ENCODE data around the gene ARL8A. TPM values are rescaled to one million over a fixed set of nuclear protein-coding genes. Genes with fewer than 3 reads are reported as not detected.
"Not testable (repeated sequence)": the region's sequence is repeated elsewhere in the genome, so short reads cannot be mapped to it uniquely, and the experiment has no call there.

The ARL8A gene
- total RNA-seq (2014; rRNA removed; shearing (Covaris generic)), result 21.9 and 29.0 TPM in 2 replicates

GRCh38 chr1:202144402-202145067, at the start of gene ARL8A:
TSS of gene ARL8A (minus strand) at chr1:202144737. CDS start at chr1:202144572, 165 bp downstream.
- DNase-seq (ENCODE audit: low read depth), result peak; percentile 77

- no peak for DNase-seq (ENCODE audit: low read depth)
Measured at GRCh38 chr1:202194328-202194648, 49.8 kb upstream of the ARL8A start.

- DNase-seq (ENCODE audit: low read depth), result peak; percentile 27
Measured at GRCh38 chr1:202193614-202194327, 49.2 kb upstream of the ARL8A start, which contains the start of gene LGR6. TSS of gene LGR6 (plus strand) at chr1:202193799. CDS start at chr1:202193990, 191 bp downstream.

GRCh38 chr1:202192770-202193613, 48.5 kb upstream of the ARL8A start:
- peak; percentile 73 for DNase-seq (ENCODE audit: low read depth)

GRCh38 chr1:202191391-202191790, 46.9 kb upstream of the ARL8A start:
- DNase-seq (ENCODE audit: low read depth), result not testable (repeated sequence)

GRCh38 chr1:202189918-202190715, 45.6 kb upstream of the ARL8A start:
- DNase-seq (ENCODE audit: low read depth), result peak; percentile 46

- peak; percentile 71 for DNase-seq (ENCODE audit: low read depth)
Measured at GRCh38 chr1:202189001-202189790, 44.7 kb upstream of the ARL8A start.

- no peak for DNase-seq (ENCODE audit: low read depth)
Measured at GRCh38 chr1:202187697-202188407, 43.3 kb upstream of the ARL8A start.

GRCh38 chr1:202187041-202187671, 42.6 kb upstream of the ARL8A start:
- DNase-seq (ENCODE audit: low read depth), result no peak

GRCh38 chr1:202186327-202186726, 41.8 kb upstream of the ARL8A start:
- DNase-seq (ENCODE audit: low read depth), result no peak

- peak; percentile 91 for DNase-seq (ENCODE audit: low read depth)
Measured at GRCh38 chr1:202184750-202185460, 40.4 kb upstream of the ARL8A start.

- no peak for DNase-seq (ENCODE audit: low read depth)
Measured at GRCh38 chr1:202182040-202182877, 37.7 kb upstream of the ARL8A start.

GRCh38 chr1:202181586-202181985, 37.0 kb upstream of the ARL8A start:
- no peak for DNase-seq (ENCODE audit: low read depth)

- DNase-seq (ENCODE audit: low read depth), result not testable (repeated sequence)
Measured at GRCh38 chr1:202180751-202181139, 36.2 kb upstream of the ARL8A start.

- DNase-seq (ENCODE audit: low read depth), result no peak
Measured at GRCh38 chr1:202179828-202180750, 35.6 kb upstream of the ARL8A start.

GRCh38 chr1:202176949-202177927, 32.7 kb upstream of the ARL8A start:
- no peak for DNase-seq (ENCODE audit: low read depth)
